Trophoblast cell (in vitro differentiated cells and primary cell): ENCODE results near the gene ZNF124.

Source experiments
- DNase-seq, 2 donors: peaks; one replicate each; pipeline ENCODE4 v3.0.0-alpha.2; 2016
- H2AFZ ChIP-seq: 2 replicates; pipeline ENCODE4 v1.6.1; 2013; ENCODE audit warnings: low read length, moderate library complexity, mild to moderate bottlenecking; ENCODE audit not compliant: insufficient read depth, poor library complexity
- H2AK5ac ChIP-seq: 2 replicates; pipeline ENCODE4 v1.6.1; 2013; ENCODE audit warnings: mild to moderate bottlenecking, low read length
- H2BK120ac ChIP-seq: 2 replicates; pipeline ENCODE4 v1.6.1; 2013; ENCODE audit warnings: low read length, mild to moderate bottlenecking, moderate library complexity; ENCODE audit not compliant: insufficient read depth, poor library complexity
- H2BK12ac ChIP-seq: 2 replicates; pipeline ENCODE4 v1.6.1; 2013; ENCODE audit warnings: mild to moderate bottlenecking, low read length, moderate library complexity
- H2BK5ac ChIP-seq: 2 replicates; pipeline ENCODE4 v1.6.1; 2013; ENCODE audit warnings: low read length, low read depth, moderate library complexity, mild to moderate bottlenecking; ENCODE audit not compliant: poor library complexity
- H3K14ac ChIP-seq: 2 replicates; pipeline ENCODE4 v1.6.1; 2013; ENCODE audit warnings: mild to moderate bottlenecking, low read length
- H3K18ac ChIP-seq: 2 replicates; pipeline ENCODE4 v1.6.1; 2013; ENCODE audit warnings: mild to moderate bottlenecking, low read length
- H3K23ac ChIP-seq: 2 replicates; pipeline ENCODE4 v1.6.1; 2013; ENCODE audit warnings: low read length
- H3K27ac ChIP-seq: 2 replicates; pipeline ENCODE4 v1.5.1; 2013; ENCODE audit warnings: low read depth, mild to moderate bottlenecking, inconsistent platforms, low read length, moderate library complexity
- H3K27me3 ChIP-seq: 2 replicates; pipeline ENCODE4 v1.6.1; 2013; ENCODE audit warnings: inconsistent platforms, mild to moderate bottlenecking, low read length, moderate library complexity; ENCODE audit not compliant: insufficient read depth
- H3K36me3 ChIP-seq, 2 experiments: 1 replicate in 1 of 2; 2 replicates in 1 of 2; pipeline ENCODE4 v1.6.1; 2013; ENCODE audit warnings: low read length in 2 of 2, mild to moderate bottlenecking in 2 of 2, moderate library complexity in 1 of 2; ENCODE audit not compliant: insufficient read depth in 2 of 2, control insufficient read depth in 1 of 2
- H3K4ac ChIP-seq: 2 replicates; pipeline ENCODE4 v1.6.1; 2013; ENCODE audit warnings: low read depth, mild to moderate bottlenecking, low read length, moderate library complexity
- H3K4me1 ChIP-seq, 2 experiments: 1 replicate in 1 of 2; 2 replicates in 1 of 2; pipeline ENCODE4 v1.6.1; 2013; ENCODE audit warnings: low read length in 2 of 2, mild to moderate bottlenecking in 2 of 2, moderate library complexity in 1 of 2; ENCODE audit not compliant: insufficient read depth in 2 of 2, control insufficient read depth in 1 of 2
- H3K4me2 ChIP-seq: 2 replicates; pipeline ENCODE4 v1.6.1; 2013; ENCODE audit warnings: inconsistent platforms, mild to moderate bottlenecking, low read length, moderate library complexity
- H3K4me3 ChIP-seq: 2 replicates; pipeline ENCODE4 v1.5.1; 2013; ENCODE audit warnings: mild to moderate bottlenecking, low read depth, low read length, inconsistent platforms
- H3K79me1 ChIP-seq: one replicate; pipeline ENCODE4 v1.6.1; 2013; ENCODE audit warnings: low read length
- H3K79me2 ChIP-seq: 2 replicates; pipeline ENCODE4 v1.6.1; 2013; ENCODE audit warnings: low read length, mild to moderate bottlenecking; ENCODE audit not compliant: control insufficient read depth, insufficient read depth, poor library complexity
- H3K9ac ChIP-seq: 2 replicates; pipeline ENCODE4 v1.6.1; 2013; ENCODE audit warnings: mild to moderate bottlenecking, low read length
- H3K9me3 ChIP-seq: 2 replicates; pipeline ENCODE4 v1.6.1; 2013; ENCODE audit warnings: low read depth, mild to moderate bottlenecking, control low read depth, inconsistent platforms, low read length; ENCODE audit not compliant: insufficient read depth
- H4K12ac ChIP-seq: 2 replicates; pipeline ENCODE4 v1.6.1; 2013; ENCODE audit warnings: low read depth, mild to moderate bottlenecking, low read length, moderate library complexity
- H4K8ac ChIP-seq: 2 replicates; pipeline ENCODE4 v1.6.1; 2013; ENCODE audit warnings: low read depth, mild to moderate bottlenecking, low read length, moderate library complexity
- H4K91ac ChIP-seq: one replicate; pipeline ENCODE4 v1.6.1; 2013; ENCODE audit warnings: low read depth, mild to moderate bottlenecking, low read length, moderate library complexity
- WGBS: extraction: QIAGEN DNeasy Blood & Tissue Kit; methylation state at CpG from one replicate; pipeline ENCODE4 v1.1.7; 2013; ENCODE audit warnings: missing lambda C conversion rate; ENCODE audit not compliant: insufficient read length, insufficient coverage; ENCODE audit errors: extremely low coverage; 5-methylcytosine and 5-hydroxymethylcytosine counted together

The ZNF124 gene

DNA sequence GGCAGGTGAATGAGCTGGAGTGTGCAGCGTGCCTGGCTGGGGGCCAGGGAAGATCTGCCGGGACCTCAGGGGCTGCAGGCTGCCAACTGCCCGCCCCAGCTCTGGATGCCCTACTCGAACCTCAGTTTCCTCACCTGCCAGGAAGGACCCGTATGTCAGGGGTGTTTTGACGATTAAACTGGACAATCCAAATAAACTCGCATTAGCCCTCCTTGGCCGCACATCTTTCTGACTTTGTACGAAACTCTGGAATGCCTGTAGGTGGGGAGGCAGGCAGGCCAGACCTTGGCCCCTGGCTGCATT, 59.4 kb downstream of the ZNF124 start:
- H3K36me3 ChIP-seq: no peaks in the 10 kb centered on the region
- peaks cover 2% of the 10 kb centered on the region for H3K27me3 ChIP-seq
- H4K8ac ChIP-seq: peak overlapping the region; percentile 91
- peak overlapping the region; percentile 93 for H2AFZ ChIP-seq
- peak overlapping the region; percentile 15 for H3K18ac ChIP-seq
- peak overlapping the region; percentile 75 for H3K4me3 ChIP-seq
- H3K4ac ChIP-seq: no peak overlapping the region
- no peak overlapping the region for H3K23ac ChIP-seq
- H3K9me3 ChIP-seq: no peaks in the 10 kb centered on the region
- H4K91ac ChIP-seq: peak overlapping the region; percentile 74
- H3K79me2 ChIP-seq: peaks cover 11% of the 10 kb centered on the region
- H2BK5ac ChIP-seq: no peak overlapping the region
- no peak for DNase-seq
- peak overlapping the region; percentile 92 for H3K4me2 ChIP-seq
- H2BK120ac ChIP-seq: peak overlapping the region; percentile 2
- no CpG with 5 or more reads among the region's 9 CpGs for WGBS
- H3K79me1 ChIP-seq: peaks cover 12% of the 10 kb centered on the region
- H4K12ac ChIP-seq: peak overlapping the region; percentile 79
- peaks cover 14 to 18% of the 10 kb centered on the region in 2 experiments for H3K4me1 ChIP-seq
- no peak overlapping the region for H3K9ac ChIP-seq
- H2AK5ac ChIP-seq: no peak overlapping the region
- no peak overlapping the region for H3K27ac ChIP-seq
- no peak overlapping the region for H2BK12ac ChIP-seq
- peak overlapping the region; percentile 20 for H3K14ac ChIP-seq

DNA sequence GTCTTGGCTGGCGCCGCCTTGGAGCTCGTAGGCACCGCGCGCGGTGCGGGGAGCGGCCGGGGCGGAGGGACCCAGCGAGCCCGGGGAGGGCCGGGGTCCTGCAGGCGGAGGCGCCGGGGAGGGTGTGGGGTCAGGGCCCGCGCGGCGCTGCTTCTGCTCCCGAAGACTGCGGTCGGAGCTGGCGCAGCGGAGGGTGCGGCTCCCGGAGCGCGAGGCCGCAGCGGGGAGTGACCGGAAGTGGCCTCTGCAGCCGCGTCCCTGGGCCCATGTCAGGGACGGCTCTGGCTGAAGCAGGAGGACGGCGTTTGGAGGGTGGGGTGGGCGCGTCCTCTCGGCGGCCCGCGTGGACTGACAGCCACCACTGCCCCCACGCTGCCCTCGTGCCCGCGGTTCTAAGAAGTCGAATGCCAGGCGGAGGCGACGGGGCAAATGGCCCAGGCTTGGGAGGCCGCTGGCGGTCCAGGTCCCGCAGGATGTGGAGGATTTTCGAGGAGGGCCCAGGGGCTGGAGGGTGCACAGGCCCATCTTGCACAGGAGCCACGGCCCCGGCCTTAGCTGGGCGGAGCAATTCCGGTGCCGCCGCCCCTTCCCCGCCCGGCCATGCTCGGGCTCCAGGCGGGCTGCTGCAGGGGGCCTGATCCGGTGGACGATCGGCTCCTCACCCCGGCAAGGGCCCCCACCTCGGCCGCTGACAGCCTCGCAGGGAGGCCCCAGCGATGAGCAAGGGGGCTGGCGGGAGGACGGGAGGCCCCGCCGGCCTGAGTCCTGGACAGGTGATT, 59.9 kb downstream of the ZNF124 start:
- DNase-seq: peak; percentile 36 to 72
- Histone ChIP-seq H3K4me1 (peaks cover 14 to 18% of the 10 kb centered on the region in 2 experiments), H3K79me2 (peaks cover 11% of the 10 kb centered on the region), H2BK5ac (no peak overlapping the region), H3K4me3 (peak overlapping the region; percentile 75), H4K91ac (peak overlapping the region; percentile 96), H3K4me2 (peak overlapping the region; percentile 92), H3K18ac (peak overlapping the region; percentile 82), H3K9ac (peak overlapping the region; percentile 79), H3K79me1 (peaks cover 12% of the 10 kb centered on the region), H3K4ac (peak overlapping the region; percentile 47), H4K8ac (peak overlapping the region; percentile 91), H2AK5ac (no peak overlapping the region), H3K36me3 (no peaks in the 10 kb centered on the region), H2AFZ (peak overlapping the region; percentile 93), H2BK12ac (no peak overlapping the region), H2BK120ac (peak overlapping the region; percentile 85), H3K27ac (peak overlapping the region; percentile 49), H3K9me3 (no peaks in the 10 kb centered on the region), H4K12ac (peak overlapping the region; percentile 94), H3K14ac (peak overlapping the region; percentile 92), H3K23ac (no peak overlapping the region), H3K27me3 (peaks cover 2% of the 10 kb centered on the region)
- WGBS: no CpG with 5 or more reads among the region's 78 CpGs

DNA sequence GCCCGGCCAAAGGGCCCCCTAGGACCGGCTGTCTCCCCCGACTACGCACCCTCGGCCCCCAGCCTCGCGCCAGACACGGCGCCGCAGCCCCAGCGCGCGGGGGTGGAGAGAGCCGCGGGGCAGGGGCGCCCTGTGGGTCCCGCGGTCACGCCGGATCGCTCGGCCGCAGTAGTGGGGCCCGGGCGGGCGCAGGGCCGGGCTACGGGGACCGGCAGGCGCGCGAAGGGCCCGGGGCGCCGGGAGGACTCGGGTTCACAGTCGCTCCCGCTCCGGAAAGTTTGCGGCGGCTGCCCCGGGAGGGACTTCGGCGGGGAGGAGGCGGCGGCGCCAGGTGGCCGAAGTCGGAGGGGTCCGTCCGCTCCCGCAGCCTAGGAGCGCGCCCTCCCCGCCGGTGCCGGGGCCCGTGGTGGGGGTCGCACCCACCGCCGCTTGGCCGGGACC, 60.5 kb downstream of the ZNF124 start:
- H3K36me3 ChIP-seq: no peaks in the 10 kb centered on the region
- H2AK5ac ChIP-seq: no peak overlapping the region
- H3K4me3 ChIP-seq: peak overlapping the region; percentile 75
- no peak overlapping the region for H3K23ac ChIP-seq
- peak overlapping the region; percentile 96 for H4K91ac ChIP-seq
- H3K4ac ChIP-seq: peak overlapping the region; percentile 72
- peak overlapping the region; percentile 92 for H3K4me2 ChIP-seq
- H3K27me3 ChIP-seq: peaks cover 2% of the 10 kb centered on the region
- peaks cover 12% of the 10 kb centered on the region for H3K79me1 ChIP-seq
- H3K9me3 ChIP-seq: no peaks in the 10 kb centered on the region
- peaks cover 11% of the 10 kb centered on the region for H3K79me2 ChIP-seq
- WGBS: no CpG with 5 or more reads among the region's 62 CpGs
- H3K27ac ChIP-seq: peak overlapping the region; percentile 36
- peak overlapping the region; percentile 79 for H3K9ac ChIP-seq
- peaks cover 14 to 18% of the 10 kb centered on the region in 2 experiments for H3K4me1 ChIP-seq
- peak overlapping the region; percentile 87 for H2AFZ ChIP-seq
- no peak overlapping the region for H2BK12ac ChIP-seq
- peak overlapping the region; percentile 82 for H2BK120ac ChIP-seq
- peak overlapping the region; percentile 67 for H3K18ac ChIP-seq
- peak overlapping the region; percentile 92 for H3K14ac ChIP-seq
- H4K12ac ChIP-seq: peak overlapping the region; percentile 94
- peak overlapping the region; percentile 57 for H2BK5ac ChIP-seq
- H4K8ac ChIP-seq: peak overlapping the region; percentile 78
- DNase-seq: no peak

DNA sequence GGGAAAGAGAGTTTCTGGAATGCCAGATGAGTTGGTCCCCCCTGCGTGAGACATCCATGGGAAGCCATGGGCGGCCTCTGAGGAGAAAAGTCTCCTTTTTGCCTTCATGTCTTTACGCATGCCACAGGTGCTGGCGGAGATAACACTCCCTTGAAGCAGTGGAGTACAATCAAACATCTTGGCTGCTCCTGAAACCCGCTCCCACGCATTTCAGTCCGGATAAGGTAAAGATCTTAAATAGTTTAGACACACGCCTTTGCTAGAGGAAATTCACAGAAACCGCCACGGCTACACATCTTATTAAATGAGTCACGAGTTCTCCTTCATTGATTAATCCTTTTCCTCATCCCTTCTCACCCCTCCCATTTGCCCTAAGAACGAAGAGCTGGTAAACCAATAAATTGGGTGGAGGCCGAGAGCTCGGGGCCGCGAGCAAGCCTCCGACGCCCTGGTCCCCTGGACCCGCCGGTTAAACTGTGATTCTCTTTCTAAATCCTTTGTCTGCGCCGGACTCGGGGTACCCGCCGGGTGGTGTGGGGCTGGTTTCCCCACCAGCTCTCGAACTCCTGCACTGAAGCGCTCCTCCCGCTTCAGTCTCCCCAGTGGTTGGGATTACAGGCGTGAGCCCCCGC, 61.1 kb downstream of the ZNF124 start:
- no peaks in the 10 kb centered on the region for H3K9me3 ChIP-seq
- peak overlapping the region; percentile 94 for H4K12ac ChIP-seq
- peaks cover 11% of the 10 kb centered on the region for H3K79me2 ChIP-seq
- H3K4me3 ChIP-seq: peak overlapping the region; percentile 75
- no peaks in the 10 kb centered on the region for H3K36me3 ChIP-seq
- H4K8ac ChIP-seq: peak overlapping the region; percentile 78
- H3K4me1 ChIP-seq: peaks cover 14 to 18% of the 10 kb centered on the region in 2 experiments
- peak overlapping the region; percentile 96 for H4K91ac ChIP-seq
- no peak overlapping the region for H3K27ac ChIP-seq
- peak overlapping the region; percentile 82 for H2BK120ac ChIP-seq
- peak overlapping the region; percentile 67 for H3K18ac ChIP-seq
- WGBS: no CpG with 5 or more reads among the region's 30 CpGs
- H2BK12ac ChIP-seq: no peak overlapping the region
- H3K4me2 ChIP-seq: peak overlapping the region; percentile 92
- peak overlapping the region; percentile 87 for H2AFZ ChIP-seq
- DNase-seq: no peak
- H3K79me1 ChIP-seq: peaks cover 12% of the 10 kb centered on the region
- peak overlapping the region; percentile 72 for H3K4ac ChIP-seq
- H3K27me3 ChIP-seq: peaks cover 2% of the 10 kb centered on the region
- H3K14ac ChIP-seq: peak overlapping the region; percentile 92
- H2AK5ac ChIP-seq: no peak overlapping the region
- H2BK5ac ChIP-seq: no peak overlapping the region
- no peak overlapping the region for H3K23ac ChIP-seq
- peak overlapping the region; percentile 79 for H3K9ac ChIP-seq
